Effector CD4-positive, alpha-beta T cell (primary cell): ENCODE results near the gene PDE10A.
"Not testable (repeated sequence)": the region's sequence is repeated elsewhere in the genome, so short reads cannot be mapped to it uniquely, and the experiment has no call there.

Experiments
- DNase-seq: peaks from one replicate; pipeline ENCODE4 v3.0.0-alpha.2; 2020

The PDE10A gene

DNA sequence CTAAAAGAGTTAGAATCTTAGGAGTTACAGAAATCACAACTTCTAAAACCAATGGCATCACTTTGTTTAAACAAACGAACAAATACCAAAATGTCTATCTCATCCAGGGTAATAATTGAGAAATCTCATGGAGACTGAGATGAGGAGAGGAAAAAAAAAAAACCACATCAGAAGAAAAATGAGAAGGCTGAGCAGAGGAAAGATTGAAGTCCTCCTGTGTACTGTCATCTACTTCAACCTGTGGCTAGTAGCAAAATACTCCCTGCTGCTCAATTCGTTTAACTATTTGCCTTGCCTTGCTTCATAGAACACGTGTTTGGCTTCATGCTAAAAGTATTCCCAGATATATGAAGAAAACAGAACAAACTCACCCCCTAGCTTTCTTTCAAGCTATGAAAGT is 143.7 kb downstream of the PDE10A start:
- no peak for DNase-seq

DNA sequence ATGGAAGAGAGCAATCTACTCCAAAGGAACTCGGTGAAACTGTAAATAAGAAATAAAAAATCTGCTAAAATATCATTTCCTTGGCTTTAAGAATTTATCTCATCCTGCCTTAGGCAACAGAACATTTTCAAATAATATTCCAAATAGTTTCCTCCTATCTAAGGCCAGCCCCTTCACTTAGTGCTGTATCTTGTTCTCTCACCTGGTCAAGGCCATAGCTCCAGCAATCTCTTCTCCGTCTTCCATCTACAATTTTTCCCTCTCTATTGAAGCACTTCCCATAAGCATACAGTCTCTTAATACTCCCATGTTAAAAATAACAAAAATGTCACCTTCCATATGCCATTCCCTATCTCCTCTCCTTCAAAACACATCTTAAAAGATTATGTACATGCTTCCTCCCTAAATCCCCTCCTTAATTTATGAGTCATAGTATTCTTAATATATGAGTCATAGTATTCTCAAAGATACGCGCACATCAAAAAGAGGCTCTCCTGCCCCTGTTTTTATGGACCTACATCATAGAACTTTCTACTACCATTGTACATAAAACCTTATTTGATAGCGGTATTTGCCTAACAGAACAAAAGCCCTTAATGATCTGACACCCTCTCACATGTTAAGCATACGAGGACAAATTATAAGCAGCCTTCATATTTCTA is 146.9 kb downstream of the PDE10A start:
- no peak for DNase-seq

DNA sequence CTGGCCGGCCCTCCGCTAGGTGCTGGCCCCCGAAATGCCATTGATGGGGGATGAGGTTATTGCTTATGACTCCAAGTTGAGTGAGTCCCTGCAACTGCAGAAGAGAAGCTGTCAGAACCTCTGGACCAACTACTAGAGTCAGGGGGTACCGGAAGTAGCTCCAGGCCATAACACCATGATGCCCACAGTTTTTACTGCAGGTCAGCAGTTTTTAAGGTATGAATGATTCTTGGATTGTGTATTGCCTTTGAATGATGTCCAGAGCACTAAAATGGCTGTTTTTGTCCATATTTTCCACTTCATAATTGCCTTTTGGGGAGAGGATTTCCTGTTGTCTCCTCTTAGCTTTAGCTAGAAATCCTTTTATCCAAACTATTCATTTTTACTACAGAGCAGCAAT is 148.4 kb downstream of the PDE10A start:
- no peak for DNase-seq

DNA sequence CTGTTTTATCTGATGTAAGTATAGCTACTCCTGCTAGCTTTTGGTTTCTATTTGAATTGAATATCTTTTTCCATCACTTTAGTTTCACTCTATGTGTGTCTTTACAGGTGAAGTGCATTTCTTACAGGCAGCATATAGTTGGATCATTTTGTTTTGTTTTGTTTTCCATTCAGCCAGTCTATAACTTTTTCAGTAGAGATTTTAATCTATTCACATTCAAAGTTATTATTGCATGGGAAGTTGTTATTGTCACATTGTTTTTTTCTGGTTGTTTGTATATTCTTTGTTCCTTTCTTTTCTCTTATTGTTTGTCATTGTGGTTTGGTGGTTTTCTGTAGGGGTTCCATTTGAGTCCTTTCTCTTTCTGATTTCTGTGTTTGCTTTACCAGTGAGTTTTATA is 151.2 kb downstream of the PDE10A start:
- no peak for DNase-seq

DNA sequence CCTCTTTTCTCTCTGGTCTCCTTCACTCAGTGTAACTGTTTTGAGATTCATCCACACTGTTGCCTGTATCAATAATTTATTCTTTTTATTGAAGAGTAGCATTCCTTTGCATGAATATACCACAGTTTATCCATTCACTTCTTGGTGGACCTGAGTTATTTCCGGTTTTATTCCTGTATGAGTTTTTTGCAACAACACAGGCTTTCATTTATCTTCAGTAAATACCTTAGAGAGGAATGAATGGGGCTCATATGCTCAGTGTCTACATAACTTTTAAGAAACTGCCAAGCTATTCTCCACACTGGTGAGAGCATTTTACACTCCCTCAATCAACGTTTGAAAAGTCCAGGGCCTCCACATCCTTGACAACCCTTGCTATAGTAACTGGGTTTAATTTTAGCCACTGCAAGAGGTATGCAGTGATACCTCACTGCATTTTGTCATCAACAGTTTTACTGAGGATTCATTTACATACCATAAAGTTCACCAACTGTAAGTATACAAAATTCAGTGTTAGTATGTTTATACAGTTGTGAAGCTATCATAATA is 154.6 kb downstream of the PDE10A start:
- DNase-seq, result no peak

DNA sequence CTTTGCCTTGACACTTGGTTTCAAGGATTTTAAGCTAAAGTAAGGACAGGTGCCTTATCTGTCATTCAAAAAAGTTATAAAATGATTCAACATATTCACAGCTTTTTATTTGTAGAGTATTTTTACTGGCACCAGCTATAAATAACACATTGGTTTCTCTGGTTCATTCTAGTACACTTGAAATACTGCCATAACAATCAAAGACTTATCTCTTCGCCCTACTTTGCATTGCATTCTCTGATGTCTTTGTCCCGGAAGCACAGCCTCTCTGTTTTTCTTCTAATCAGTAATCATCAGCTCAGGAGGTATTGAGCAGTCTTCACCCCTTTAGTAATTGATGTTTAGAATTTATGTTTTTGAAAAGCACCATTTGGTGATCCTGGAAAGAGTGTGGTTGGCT is 156.4 kb downstream of the PDE10A start:
- DNase-seq, result no peak

DNA sequence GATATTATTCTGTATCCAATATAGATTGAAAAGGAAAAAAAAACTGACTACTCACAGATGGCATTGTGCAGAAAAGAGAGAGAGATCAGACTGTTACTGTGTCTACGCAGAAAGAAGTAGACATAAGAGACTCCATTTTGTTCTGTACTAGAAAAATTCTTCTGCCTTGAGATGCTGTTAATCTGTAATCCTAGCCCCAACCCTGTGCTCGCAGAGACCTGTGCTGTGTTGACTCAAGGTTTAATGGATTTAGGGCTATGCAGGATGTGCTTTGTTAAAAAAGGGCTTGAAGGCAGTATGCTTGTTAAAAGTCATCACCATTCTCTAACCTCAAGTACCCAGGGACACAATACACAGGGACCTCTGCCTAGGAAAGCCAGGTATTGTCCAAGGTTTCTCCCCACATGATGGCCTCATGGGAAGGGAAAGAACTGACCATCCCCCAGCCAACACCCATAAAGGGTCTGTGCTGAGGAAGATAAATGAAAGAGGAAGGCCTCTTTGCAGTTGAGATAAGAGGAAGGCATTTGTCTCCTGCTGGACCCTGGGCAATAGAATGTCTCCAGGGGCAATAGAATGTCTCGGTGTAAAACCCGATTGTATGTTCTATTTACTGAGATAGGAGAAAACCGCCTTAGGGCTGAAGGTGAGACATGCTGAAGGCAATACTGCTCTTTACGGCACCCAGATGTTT is 162.7 kb downstream of the PDE10A start:
- not testable (repeated sequence) for DNase-seq

DNA sequence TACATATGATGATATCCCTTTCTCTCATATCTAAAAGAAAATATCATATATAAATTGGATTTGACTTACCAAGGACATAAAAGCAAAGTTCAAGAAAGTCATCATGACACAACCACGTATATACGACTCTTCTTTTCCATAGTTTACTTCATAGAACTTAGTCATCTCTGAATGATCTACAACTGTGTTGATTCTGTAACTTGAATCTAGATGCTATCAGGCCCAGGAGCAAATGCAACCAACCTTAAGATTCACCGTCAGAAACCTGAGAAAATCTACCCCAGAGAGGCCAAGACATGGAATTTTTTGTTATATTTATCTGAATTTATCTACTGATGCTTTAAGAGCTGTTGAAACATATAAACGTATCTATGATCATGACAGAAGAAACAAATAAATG is 165.6 kb downstream of the PDE10A start:
- no peak for DNase-seq

DNA sequence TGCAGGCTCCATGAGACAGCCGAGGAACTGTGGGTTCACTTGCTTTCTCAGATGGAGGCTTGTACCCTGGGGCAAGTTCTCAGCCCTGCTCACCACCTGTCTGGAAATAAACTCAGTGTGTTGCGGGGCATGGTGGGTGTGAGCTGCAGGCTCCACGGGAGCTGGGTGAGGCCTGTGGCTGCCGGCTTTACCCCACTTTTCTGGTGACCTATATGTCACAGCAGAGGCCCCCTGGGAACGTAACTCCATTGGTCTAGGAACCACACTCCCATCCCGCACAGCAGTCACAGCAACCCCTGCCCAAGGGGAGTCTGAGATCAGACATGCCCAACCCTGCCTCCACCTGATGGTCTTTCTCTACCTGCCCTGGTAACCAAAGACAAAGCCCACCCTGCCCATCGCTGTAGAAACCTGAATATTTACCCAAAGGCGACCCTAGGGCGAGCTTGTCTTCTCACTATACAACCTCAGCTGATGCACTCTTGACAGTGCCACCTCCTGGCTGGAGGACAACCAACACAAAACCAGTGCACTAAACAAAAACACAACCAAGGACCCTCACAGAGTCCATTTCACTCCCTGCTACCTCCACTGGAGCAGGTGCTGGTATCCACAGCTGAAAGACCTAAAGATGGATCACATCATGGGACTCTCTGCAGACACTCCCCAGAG is 174.3 kb downstream of the PDE10A start:
- DNase-seq, result no peak

DNA sequence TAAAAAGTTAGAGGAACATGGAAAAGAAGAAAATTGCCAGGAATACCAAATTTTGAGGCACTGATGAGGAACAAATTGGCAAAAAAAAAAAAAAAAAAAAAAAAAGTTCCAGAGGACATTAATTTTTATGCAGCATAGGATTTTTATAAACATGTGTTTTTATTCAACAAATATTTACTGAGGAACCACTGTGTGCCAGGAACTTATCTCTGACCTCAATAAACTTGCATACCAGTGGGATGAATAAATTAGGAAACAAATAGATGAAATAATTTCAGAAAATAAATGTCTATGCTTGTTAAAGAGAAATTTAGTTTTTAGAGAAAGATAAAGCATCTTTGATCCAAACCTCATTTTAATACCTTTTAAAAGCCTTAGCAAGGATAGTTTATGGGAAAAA is 175.1 kb downstream of the PDE10A start:
- DNase-seq, result no peak

DNA sequence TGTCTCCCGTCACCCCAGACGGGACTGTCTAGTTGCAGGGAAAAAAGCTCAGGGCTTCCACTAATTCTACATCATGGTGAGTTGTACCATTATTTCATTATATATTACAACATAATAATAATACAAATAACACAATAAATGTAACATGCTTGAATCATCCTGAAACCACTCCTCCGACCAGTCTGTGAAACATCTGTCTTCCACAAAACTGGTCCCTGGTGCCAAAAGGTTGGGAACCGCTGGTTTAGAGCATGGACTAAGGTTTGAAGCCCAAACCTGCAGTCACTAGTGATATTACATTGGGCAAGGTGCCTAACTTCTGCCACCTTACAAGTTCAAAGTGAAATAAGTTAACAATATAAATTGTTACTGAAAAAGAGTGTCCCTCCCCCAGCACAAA is 175.7 kb downstream of the PDE10A start:
- DNase-seq, result no peak

DNA sequence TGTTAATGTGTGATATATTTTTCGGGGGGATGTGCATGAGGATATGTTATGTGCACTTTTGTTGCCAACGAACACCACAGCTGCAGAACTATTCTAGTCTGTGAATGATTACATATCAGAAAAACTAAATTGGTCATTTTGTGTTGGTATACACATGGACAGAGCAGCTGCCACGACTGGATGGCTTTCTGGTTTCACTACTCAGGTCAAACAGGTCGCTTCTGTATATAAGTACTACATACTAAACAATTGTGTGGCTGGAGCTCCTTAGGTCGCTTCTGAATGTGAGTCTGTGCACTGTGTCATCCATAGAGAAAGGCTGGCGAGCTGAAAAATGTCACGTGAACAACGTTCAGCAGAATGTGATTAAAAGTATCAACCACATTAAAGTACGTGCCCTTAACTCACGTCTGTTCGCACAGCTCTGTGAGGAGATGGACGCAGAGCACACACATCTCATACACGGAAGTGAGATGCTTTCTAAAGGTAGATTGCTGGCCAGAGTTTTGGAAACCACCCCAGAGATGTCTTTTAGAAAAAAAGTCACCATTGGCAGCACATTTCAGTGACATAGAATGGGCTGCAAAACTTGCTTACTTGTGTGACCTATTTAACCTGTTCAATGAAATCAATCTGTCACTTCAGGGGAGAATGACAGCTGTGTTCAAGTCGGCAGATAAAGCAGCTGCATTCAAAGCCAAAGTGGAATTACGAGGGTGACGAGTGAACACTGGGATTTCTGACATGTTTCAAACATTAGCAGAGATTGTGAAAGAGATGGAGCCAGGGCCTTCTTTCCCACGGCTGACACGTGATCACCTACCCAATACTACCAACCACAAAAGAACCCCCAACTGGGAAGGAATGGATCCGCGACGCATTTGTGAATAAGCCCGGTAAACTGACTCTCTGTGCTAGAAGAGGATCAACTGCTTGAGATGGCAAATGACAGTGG is 176.6 kb downstream of the PDE10A start:
- no peak for DNase-seq

DNA sequence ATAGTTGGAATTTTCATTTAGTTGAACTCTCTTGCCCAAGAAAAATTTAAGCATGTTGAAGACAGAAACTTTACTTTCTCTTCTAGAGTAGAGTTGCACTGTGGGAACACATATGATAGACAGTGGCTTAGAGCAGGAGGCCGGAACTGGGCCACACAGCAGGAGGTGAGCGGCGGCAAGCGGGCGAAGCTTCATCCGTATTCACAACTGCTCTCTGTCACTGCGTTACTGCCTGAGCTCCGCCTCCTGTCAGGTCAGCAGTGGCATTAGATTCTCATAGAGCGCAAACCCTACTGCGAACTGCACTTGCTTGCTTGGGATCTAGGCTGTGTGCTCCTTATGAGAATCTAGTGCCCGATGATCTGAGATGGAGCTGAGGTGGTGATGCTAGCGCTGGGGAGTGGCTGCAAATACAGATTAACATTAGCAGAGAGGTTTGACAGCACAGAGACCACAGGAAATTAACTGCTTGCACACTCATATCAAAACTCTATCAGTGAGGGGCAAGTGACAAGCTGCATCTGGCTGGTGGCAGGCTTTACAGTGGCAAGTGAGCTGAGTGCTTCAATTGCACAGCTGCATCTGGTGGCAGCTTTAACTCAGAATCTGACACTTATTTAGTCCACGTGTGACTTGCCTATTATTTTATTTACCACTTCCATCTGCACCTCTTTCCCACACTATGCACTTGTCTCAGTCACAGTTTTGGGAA is 178.7 kb downstream of the PDE10A start:
- no peak for DNase-seq

DNA sequence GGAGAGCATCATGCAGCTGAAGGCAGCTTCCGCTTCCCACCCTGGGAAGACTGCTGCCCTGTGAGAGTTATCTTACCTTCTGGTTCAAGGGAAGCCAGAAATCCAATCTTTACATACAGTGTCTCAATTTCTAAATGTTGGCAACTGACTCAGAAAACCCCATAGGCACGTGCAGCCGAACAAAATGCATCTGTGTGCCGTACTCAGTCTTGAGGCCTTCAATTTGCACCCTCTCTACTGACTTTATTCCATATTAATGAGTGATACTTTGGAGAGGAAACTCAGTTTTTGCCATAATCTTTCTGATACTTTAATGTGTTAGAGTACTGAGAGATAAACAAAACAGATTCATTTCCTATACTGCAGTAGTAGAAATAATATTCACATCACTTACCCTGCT is 181.1 kb downstream of the PDE10A start:
- no peak for DNase-seq

DNA sequence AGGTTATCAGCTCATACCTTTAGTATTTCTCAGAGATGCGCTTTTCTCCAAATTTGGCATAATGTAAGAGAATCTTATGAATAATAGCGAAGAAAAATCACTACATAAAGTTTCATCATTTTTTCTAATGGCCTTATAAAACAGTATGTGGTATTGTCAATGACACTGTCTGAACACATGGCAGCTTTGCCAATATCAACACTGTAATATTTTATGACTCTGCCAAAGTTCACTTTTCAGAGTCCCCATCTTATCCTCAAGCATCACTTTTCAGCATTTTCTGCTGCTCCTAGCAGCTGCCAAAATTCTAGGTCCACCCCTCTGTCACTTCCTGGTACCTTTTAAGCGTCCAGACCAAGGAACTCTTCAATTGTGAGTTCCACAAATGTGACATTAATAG is 182.1 kb downstream of the PDE10A start:
- no peak for DNase-seq

DNA sequence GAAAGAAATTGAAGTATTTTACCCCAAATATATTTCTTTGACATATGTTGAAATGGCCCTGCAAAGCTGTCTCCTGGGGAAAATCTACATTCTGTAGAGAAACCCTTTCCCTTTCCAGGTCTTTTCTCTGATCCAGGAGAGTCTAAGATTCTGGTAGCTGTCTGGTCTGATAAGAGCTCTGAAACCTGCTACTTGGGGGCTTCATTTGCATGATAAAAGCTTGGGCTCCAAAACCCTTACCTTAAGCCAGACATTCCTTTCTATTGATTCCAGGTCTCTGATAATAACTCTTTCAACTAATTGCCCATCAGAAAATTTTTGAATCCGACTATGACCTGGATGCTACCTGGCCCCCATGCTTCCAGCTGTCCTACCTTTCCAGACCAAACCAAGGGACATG is 184.5 kb downstream of the PDE10A start:
- DNase-seq, result no peak

DNA sequence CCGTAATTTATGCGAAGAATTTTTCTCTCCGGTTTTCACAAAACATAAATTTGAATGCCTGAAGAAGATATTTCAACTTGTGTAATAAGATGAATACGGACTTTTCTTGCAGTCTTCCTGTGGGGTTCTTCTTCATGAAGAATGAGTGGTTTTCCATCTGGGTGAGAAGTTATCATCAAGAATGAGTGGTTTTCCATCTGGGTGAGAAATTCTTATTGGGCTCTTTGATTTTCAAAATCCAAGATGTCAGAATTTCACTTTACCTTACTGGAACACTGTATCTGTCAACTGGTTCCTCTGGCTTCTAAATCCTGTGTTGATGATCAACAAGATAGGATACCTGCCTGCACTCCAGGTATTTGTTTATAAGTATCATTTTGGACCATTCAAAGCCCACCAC is 193.6 kb downstream of the PDE10A start:
- no peak for DNase-seq

DNA sequence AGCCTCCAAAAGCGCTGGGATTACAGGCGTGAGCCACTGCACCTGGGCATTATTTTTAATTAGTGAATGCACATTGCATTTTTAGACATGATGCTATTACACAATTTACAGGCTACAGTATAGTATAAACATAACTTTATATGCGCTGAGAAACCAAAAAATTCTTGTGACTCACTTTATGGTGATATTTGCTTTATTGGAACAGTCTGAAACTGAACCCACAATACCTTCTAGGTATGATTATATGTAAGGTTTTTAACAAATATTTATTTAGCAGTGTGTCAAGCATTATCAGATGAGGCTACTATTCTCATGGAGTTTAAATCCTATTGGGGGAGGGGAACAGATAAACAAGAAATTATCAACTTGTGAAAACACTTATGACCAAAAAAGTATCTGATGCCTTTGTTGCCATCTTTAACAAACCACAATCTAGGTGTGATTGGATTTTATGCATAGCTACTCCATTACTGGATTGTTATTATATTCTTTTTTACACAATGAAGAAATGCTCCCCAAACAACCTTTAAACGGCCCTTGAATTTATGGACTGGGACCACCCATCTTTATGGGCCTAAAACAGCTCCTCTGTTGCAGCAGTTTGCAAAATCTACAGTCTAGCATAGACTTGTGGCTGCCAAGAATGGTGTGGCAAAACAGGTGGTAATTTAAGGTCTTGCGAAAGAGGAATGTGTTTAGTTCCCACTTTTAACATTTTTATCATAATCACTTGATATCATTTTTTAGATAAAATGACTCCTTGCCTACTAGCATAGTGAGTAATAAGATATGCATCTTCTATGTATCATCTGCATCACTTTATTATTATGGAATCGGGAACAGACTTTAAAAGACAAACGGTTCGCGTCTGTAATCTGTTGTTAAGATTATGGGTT is 194.5 kb downstream of the PDE10A start:
- no peak for DNase-seq

DNA sequence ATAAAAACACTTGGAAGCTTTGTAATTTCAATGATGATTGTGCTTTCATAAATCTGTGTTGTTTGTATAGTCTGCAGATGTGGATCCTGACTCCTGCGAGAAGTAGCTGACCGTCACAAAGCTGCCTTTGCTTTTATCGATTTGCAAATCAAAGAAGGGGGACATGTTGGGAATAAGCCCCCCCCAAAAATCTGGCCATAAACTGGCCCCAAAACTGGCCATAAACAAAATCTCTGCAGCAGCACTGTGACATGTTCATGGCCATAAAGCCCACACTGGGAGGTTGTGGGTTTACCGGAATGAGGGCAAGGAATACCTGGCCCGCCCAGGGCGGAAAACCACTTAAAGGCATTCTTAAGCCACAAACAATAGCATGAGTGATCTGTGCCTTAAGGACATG is 199.5 kb downstream of the PDE10A start:
- not testable (repeated sequence) for DNase-seq

DNA sequence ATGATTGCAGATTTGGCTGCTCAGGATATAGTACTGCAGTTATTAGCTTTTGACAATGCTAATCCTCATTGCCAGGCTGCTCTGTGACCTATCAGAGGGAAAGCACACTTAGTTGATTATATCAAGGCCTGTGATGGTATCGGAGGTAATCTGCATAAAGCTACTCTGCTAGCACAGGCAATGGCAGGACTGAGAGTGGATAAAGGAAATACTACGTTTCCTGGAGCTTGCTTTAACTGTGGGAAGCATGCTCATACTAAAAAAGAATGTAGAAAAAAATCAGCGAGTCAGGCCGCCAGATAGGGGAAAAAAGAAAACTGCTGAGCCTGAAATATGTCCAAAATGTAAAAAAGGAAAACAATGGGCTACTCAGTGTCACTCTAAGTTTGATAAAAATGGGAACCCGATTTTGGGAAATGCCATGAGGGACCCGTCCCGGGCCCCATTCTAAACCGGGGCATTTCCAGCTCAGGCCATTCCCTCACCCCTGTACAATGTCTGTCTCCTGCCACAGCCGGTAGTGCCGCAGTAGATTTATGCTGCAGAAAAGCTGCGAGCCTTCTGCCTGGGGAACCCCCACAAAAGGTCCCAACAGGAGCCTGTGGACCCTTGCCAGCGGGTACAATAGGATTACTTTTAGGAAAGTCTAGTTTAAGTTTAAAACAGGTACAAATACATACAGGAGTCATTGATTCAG is 203.3 kb downstream of the PDE10A start:
- DNase-seq, result not testable (repeated sequence)
